Stimulated activated CD4-positive, alpha-beta T cell treated with anti-CD3 and anti-CD28 coated beads, Interleukin-15, amount 100 ng/mL, for 24 hours (primary cell): ENCODE data around the gene TIMM10.
"Not testable (repeated sequence)": the region's sequence is repeated elsewhere in the genome, so short reads cannot be mapped to it uniquely, and the experiment has no call there.

Experiments
- DNase-seq: peaks from one replicate; pipeline ENCODE4 v3.0.0-alpha.2; 2020

The TIMM10 gene

DNA sequence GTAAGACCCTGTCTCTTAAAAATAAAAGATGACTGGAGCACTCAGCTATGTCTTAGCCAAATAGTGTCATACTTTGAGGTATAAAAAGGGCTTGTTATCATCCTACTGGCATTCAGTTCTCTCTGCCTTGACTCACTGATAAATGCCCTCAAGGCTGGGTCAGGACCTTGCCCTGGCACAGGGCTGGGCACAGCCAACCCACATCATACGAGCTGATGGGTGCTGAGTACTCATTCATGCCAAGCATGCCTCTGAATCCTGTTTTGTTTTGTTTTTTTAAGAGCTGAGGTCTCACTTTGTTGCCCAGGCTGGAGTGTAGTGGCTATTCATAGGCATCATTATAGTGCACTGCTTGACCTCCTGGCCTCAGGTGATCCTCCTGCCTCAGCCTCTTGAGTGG is 8.8 kb upstream of the TIMM10 start:
- no peak for DNase-seq

DNA sequence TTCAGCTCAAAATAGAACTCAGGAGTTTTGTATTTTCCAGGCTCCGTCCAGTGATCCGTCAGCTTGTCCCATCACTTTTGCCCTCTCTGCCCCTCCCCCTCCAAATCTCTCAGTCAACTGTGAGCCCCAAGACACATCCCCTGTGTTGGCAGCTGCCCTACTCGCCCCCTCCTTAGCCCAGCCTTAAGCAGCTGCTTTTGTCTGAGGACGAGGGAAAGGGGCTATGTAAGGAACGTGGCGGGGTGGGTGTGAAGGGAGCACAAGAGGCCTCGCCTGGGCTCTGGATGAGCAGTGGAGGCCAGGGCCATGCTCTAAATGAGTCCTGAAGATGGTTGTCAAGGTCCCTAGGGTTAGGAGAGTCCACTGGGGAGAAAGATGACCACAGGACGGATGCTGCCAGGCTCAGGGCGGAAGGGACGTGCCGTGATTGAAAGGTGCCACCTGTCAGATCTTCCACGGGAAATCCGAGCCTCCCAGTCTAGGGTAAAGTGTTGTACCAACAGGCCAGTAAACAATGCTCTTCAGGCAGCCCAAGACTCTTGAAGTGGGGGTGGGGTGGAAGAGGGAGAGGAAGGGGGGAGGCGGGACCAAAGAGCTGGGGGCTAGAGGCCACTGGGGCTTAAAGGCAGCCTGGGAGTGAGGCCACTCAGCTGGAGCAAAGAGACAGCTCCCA is 6.5 kb upstream of the TIMM10 start, which contains the start of gene SMTNL1:
TSS of gene SMTNL1 (plus strand) at position 649 of the 673 bp plus-strand sequence. CDS start 5,048 bp downstream, outside the sequence.
- DNase-seq, result no peak

GRCh38 chr11:57534449-57534848 is 3.9 kb upstream of the TIMM10 start:
- not testable (repeated sequence) for DNase-seq

DNA sequence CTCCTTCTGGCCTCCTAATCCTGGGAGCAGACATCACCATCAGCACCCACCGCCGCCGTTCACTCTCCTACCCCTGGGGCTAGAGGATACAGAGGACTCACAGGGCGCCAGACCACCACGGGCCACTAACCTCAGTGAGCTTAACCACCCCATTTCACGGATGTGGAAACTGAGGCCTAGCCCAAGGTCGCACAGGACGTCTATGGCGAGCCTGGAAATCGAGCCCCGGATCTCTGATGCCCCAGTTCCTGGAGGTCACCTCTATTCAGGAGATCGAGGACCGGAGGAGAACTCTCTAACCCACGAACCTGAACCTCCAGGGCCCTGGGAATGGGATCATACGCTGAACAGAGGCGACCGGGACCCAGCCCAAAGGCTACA is 349 bp downstream of the TIMM10 start:
- no peak for DNase-seq

DNA sequence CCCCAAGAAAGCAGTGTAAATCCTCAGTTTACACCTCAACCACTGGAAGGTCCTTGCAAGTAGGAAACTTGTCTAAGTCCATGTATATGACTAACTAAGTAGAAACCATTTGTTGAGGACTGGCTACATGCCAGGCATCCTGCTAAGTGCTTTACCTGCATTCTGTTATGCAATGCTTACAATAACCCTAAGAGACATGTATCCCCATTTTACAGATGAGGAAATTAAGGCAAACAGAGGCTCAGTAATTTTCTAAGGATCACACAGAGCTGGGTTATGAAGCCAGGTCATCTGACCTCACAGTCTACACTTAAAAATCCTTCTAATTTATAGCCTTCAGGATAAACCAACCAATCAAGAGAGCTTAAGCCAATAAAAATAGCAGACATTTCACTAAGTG is 1.5 kb downstream of the TIMM10 start:
- DNase-seq, result no peak

DNA sequence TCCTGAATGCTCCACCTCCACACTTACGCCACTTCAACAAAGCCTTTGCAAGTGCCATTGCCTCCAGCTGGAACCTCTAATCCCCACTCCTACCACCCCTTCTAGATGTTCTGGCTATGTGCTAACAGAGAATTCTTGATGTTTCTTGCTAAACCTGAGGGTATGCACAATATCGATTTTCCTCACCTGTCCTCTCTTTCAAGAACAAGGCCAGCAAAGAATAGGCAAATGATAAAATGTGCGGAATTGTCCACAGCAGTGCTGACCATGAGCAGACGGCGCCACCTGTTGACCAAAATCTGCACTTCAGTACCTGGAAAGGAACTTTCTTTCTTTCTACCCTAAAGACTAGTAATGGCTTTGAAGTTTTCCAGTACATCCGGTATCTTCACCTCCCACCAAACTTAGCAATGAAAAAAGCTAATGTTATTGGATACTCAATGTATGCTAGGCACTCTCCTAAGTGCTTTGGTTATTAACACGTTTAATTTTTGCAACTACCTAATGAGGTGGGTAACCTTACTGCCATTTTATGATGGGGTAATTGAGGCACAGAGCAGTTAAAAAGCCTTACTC is 3.4 kb downstream of the TIMM10 start:
- peak; percentile 81 for DNase-seq

DNA sequence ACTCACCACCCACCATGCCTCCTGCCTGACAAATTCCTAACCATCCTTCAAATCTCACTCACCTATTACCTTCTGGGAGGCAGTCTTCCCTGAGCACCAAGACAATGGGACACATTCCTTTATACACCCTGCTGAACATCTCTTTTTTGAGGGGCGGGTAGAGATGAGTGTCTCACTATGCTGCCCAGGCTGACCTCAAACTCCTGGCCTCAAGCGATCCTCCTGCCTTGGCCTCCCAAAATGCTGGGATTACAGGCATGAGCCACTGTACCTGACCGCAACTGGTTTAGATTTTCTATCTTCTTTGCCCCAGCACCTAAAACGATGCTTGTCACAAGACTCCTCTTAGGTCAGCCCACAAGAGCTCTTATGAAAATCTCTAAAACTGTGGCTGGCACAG is 7.1 kb downstream of the TIMM10 start:
- DNase-seq, result no peak

DNA sequence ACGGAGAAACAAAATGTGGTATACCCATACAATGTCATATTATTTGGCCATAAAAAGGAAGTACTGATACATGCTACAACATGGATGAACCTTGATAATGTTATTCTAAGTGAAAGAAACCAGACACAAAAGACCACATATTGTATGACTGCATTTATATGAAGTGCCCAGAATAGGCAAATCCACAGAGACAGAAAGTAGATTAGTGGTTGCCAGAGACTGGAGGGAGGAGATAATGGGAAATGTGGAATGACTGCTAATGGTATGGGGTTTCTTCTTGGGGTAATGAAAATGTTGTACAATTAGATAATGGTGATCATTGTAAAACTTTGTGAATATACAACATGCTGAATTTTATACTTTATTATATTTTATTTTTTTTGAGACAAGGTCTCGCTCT is 9.4 kb downstream of the TIMM10 start:
- DNase-seq, result no peak

- no peak for DNase-seq
Observed at GRCh38 chr11:57516061-57516443, 14.5 kb downstream of the TIMM10 start.

DNA sequence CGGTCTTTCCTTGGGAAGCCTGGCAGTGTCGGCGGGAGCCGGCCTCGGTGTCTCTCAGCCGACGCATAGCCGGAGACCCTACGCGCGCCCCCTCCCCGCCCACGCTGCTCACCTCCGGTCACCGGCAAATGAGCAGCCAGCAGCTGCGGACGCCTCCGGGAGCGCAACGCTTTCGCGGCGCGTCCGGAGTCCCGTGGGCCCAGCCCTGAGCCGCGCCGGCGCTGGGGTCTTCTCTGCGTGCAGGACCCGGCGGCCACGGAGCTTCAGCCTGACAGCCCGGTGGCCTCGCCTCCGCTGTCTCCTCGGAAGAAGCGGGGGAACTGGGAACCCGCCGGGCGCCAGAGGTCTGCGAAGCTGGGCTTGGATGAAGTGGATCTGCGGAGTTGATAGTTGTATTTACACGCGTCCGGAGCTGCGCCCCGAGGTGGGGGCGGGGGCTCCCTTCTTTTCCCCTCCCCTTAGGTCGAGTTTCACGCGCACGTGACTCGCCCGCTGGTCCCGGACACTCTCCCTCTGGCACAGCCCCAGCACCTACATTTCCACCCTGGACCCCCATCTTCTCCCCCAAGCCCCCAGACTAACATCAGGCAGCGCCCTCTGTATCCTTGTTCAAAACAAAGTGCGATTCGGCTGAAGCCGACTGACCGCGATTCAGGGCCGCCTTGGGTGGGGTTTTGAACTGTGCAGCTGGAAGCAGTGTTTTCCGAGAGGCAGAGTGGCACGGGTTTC is 15.1 kb downstream of the TIMM10 start, which contains the start of gene SLC43A1:
TSS of gene SLC43A1 (minus strand) at position 371 of the 729 bp plus-strand sequence. CDS start 1,591 bp downstream, outside the sequence.
- DNase-seq, result peak; percentile 73

GRCh38 chr11:57514538-57515331 is 15.8 kb downstream of the TIMM10 start:
- peak; percentile 76 for DNase-seq

- peak; percentile 61 for DNase-seq
Observed at GRCh38 chr11:57513911-57514537, 16.5 kb downstream of the TIMM10 start.

DNA sequence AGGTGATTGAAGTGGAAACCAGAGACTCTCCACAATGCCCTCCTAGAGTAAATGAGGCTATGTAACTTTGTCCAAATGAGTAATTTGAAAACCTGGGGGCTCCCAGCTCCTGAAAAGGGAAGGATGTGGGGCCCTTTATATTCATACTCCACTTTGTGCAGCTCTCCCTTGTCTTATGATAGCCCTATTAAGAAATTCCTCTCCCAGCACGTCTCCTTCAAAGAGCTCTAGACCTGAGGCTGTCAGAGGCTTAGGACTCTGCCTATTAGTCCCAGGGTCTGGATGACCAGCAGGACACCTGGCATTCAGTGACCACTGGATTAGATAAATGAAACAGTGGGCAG is 17.1 kb downstream of the TIMM10 start:
- DNase-seq, result no peak

GRCh38 chr11:57512646-57513451 is 17.7 kb downstream of the TIMM10 start:
- DNase-seq, result no peak

GRCh38 chr11:57511741-57512430 is 18.7 kb downstream of the TIMM10 start:
- DNase-seq, result no peak

DNA sequence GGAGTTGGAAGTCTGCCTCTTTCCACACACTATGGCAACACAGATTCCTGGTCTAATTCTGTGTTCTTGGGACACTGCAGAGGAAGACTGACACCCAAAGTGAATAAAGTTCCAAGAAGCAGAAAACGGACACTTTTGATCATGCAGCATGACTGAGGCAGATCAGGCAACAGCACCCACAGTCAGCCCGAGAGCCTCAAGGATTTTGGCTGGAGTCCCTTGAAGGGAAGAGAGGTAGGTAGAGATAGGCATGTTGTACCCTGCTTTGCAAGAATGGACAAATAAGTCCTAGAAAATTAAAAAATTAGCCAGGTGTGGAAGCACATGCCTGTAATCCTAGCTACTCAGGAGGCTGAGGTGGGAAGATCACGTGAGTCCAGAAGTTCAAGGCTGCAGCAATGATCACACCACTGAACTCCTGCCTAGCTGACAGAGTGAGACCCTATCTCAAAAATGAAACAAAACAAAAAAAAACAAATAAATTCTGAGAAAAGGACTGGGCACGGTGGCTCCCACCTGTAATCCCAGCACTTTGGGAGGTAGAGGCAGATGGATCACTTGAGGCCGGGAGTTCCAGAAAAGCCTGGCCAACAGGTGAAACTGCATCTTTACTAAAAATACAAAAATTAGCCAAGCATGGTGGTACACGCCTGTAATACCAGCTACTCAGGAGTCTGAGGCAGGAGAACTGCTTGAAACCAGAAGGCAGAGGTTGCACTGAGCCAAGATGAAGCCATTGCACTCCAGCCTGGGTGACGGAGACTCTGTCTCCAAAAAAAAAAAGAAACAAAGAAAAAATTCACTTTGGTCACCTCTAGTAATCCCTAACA is 22.0 kb downstream of the TIMM10 start:
- DNase-seq, result no peak

DNA sequence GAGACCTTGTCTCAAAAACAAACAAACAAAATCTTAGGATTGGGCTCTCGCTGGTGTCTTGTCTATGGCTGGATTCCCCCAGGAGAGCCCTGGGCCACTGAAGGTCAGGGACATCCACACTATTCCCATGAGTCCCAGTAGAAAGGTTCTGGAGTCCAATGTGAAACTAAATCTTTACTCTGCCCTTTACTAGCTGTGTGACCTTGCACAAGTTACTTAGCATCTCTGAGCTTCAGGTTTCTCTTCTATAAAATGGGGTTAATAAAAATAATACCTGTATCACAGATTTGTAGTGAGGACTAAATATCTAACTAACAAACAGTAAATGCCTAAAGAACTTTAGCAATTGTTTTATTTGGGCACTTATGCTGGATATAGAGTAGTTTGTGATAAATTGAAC is 24.0 kb downstream of the TIMM10 start:
- DNase-seq, result no peak

GRCh38 chr11:57504511-57504910 is 26.0 kb downstream of the TIMM10 start:
- no peak for DNase-seq

GRCh38 chr11:57502870-57503269 is 27.7 kb downstream of the TIMM10 start:
- DNase-seq, result no peak

DNA sequence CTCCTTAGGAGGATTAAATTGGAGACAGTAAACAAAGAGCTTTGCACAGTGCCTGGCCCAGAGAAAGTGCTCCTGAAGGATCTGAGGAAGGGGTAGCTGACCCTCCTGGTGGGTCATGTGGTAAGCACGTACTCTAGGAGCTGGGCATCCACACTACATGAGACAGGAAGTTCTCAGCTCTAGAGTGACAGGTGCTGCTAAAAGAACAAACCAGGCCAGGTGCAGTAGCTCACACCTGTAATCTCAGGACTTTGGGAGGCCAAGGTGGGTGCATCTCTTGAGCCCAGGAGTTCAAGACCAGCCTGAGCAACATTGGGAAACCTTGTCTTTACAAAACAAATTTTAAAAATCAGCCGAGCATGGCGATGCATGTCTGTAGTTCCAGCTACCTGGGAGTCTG is 28.2 kb downstream of the TIMM10 start:
- no peak for DNase-seq
